Neural progenitor cell (in vitro differentiated cells): ENCODE results near the gene ATP13A3. TPM values are rescaled to one million over a fixed set of nuclear protein-coding genes. Genes with fewer than 3 reads are reported as not detected.

Source experiments
- DNase-seq: peaks from one replicate; pipeline ENCODE4 v3.0.0-alpha.2; 2016; ENCODE audit warnings: low spot score
- H2AFZ ChIP-seq: fragments of 200-600 bp; sonication (generic); replicated peaks from 2 replicates; pipeline ENCODE4 v1.6.1; 2016; ENCODE audit warnings: antibody characterized with exemption
- H3F3A ChIP-seq: fragments of 200-600 bp; sonication (generic); 2 replicates; pipeline ENCODE4 v1.6.1; 2016; ENCODE audit warnings: antibody characterized with exemption, low read depth
- H3K27ac ChIP-seq: fragments of 200-600 bp; sonication (generic); 2 replicates; pipeline ENCODE4 v1.5.1; 2016; ENCODE audit warnings: mild to moderate bottlenecking
- H3K27me3 ChIP-seq: fragments of 200-600 bp; sonication (generic); 2 replicates; pipeline ENCODE4 v1.6.1; 2016; ENCODE audit warnings: mild to moderate bottlenecking, moderate library complexity
- H3K36me3 ChIP-seq: fragments of 200-600 bp; sonication (generic); 2 replicates; pipeline ENCODE4 v1.5.1; 2016
- H3K4me1 ChIP-seq: fragments of 200-600 bp; sonication (generic); 2 replicates; pipeline ENCODE4 v1.6.1; 2016; ENCODE audit warnings: mixed run types
- H3K4me2 ChIP-seq: fragments of 200-600 bp; sonication (generic); 2 replicates; pipeline ENCODE4 v1.6.1; 2016
- H3K4me3 ChIP-seq: fragments of 200-600 bp; sonication (generic); 2 replicates; pipeline ENCODE4 v1.5.1; 2016
- H3K79me2 ChIP-seq: fragments of 200-600 bp; sonication (generic); 2 replicates; pipeline ENCODE4 v1.6.1; 2016; ENCODE audit warnings: low read depth
- H3K9ac ChIP-seq: fragments of 200-600 bp; sonication (generic); 2 replicates; pipeline ENCODE4 v1.6.1; 2016
- H3K9me3 ChIP-seq: fragments of 200-600 bp; sonication (generic); 2 replicates; pipeline ENCODE4 v1.5.1; 2016; ENCODE audit warnings: low read depth
- H4K20me1 ChIP-seq: fragments of 200-600 bp; sonication (generic); 2 replicates; pipeline ENCODE4 v1.6.1; 2016; ENCODE audit warnings: low read depth
- H3K27ac Mint-ChIP-seq: 3 replicates; pipeline ENCODE4 v1.8.0; 2021; ENCODE audit warnings: mixed read lengths
- H3K27me3 Mint-ChIP-seq: 2 replicates; pipeline ENCODE4 v1.8.0; 2022; ENCODE audit warnings: low read depth, mild to moderate bottlenecking, inconsistent platforms, moderate library complexity, mixed read lengths; ENCODE audit not compliant: insufficient read depth
- H3K36me3 Mint-ChIP-seq: 3 replicates; pipeline ENCODE4 v1.8.0; 2021; ENCODE audit warnings: mixed read lengths
- H3K4me1 Mint-ChIP-seq: 3 replicates; pipeline ENCODE4 v1.8.0; 2021; ENCODE audit warnings: mixed read lengths
- H3K4me3 Mint-ChIP-seq: 3 replicates; pipeline ENCODE4 v1.8.0; 2021; ENCODE audit warnings: mild to moderate bottlenecking, moderate library complexity, mixed read lengths
- H3K9me3 Mint-ChIP-seq: 3 replicates; pipeline ENCODE4 v1.8.0; 2020; ENCODE audit warnings: mixed read lengths
- EZH2 ChIP-seq: fragments of 200-600 bp; sonication (generic); IDR thresholded peaks from 2 replicates; pipeline ENCODE4 v1.6.1; 2017; ENCODE audit warnings: antibody characterized with exemption, mild to moderate bottlenecking, moderate library complexity
- EZH2phosphoT487 ChIP-seq: fragments of 200-600 bp; sonication (generic); IDR thresholded peaks from 2 replicates; pipeline ENCODE4 v1.6.1; 2017; ENCODE audit warnings: antibody characterized with exemption
- total RNA-seq: library from RNA; depleted of rRNA; stranded (reverse); fragments of >200 nt; gene quantifications from 2 replicates; pipeline ENCODE4 v1.2.3, GENCODE V29; 2015; ENCODE audit warnings: low replicate concordance
- TF ChIP-seq, protein P1 (sequence below): fragments of 200-600 bp; sonication (generic); IDR thresholded peaks from 2 replicates; pipeline ENCODE4 v1.5.1; 2017; ENCODE audit warnings: antibody characterized with exemption, mild to moderate bottlenecking

ATP13A3 gene
- total RNA-seq, 1 donor from 2014 or later = 105 TPM

DNA sequence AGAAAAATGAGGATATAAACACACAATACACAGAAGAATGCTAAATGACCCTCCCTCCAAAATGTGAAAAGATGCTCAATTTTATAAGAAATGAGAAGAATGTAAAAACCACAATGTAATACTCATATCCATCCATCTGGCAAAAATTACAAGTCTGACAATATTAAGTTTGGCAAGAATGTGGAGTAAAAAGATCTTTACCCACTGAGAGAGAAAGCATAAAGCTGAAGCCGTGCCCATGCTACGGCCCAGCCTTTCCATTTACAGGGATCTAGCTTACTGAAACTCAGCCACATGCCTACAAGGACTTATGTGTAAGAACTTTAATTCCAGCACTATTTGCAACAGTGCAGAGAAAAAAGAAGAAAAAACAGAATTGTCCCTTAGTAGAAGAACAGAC is 42.9 kb downstream of the ATP13A3 start:
- Mint-ChIP-seq H3K4me1 (no peaks in the 10 kb centered on the region), H3K36me3 (peaks cover 8% of the 10 kb centered on the region), H3K4me3 (no peak overlapping the region), H3K27me3 (no peaks in the 10 kb centered on the region), H3K9me3 (no peaks in the 10 kb centered on the region), H3K27ac (no peak overlapping the region)
- Histone ChIP-seq H3K4me2 (no peak overlapping the region), H3K9ac (no peak overlapping the region), H3F3A (peaks cover 8% of the 10 kb centered on the region), H3K27me3 (no peaks in the 10 kb centered on the region), H2AFZ (no peak overlapping the region), H3K9me3 (no peaks in the 10 kb centered on the region), H3K4me3 (no peak overlapping the region), H3K36me3 (peaks cover 41% of the 10 kb centered on the region), H4K20me1 (no peaks in the 10 kb centered on the region), H3K27ac (no peak overlapping the region), H3K4me1 (no peaks in the 10 kb centered on the region), H3K79me2 (no peaks in the 10 kb centered on the region)
- TF ChIP-seq, protein P1, sequence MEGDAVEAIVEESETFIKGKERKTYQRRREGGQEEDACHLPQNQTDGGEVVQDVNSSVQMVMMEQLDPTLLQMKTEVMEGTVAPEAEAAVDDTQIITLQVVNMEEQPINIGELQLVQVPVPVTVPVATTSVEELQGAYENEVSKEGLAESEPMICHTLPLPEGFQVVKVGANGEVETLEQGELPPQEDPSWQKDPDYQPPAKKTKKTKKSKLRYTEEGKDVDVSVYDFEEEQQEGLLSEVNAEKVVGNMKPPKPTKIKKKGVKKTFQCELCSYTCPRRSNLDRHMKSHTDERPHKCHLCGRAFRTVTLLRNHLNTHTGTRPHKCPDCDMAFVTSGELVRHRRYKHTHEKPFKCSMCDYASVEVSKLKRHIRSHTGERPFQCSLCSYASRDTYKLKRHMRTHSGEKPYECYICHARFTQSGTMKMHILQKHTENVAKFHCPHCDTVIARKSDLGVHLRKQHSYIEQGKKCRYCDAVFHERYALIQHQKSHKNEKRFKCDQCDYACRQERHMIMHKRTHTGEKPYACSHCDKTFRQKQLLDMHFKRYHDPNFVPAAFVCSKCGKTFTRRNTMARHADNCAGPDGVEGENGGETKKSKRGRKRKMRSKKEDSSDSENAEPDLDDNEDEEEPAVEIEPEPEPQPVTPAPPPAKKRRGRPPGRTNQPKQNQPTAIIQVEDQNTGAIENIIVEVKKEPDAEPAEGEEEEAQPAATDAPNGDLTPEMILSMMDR = no peak
- TF ChIP-seq EZH2 (no peak), EZH2phosphoT487 (no peak)
- no peak for DNase-seq

DNA sequence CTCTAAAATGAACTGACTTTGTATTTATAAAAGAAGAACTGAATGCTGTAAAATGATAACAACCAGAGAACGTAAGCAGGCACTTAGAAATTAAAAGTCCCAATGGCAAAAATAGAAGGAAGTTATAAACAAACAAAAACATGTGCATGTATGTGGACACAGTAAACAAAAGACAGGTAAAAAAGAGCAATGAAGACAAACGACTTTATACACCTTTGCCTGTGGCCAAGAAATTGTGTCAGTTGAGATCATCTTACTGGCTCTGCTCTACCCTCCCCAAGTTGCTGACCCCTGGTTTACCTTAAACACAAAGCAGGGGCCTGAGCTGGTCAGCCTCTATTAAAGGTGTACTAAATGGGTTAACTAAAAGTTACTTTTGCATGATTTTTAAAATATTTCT is 46.0 kb downstream of the ATP13A3 start:
- no peak for DNase-seq
- Mint-ChIP-seq H3K4me1 (no peaks in the 10 kb centered on the region), H3K27ac (no peak overlapping the region), H3K36me3 (peaks cover 10% of the 10 kb centered on the region), H3K4me3 (no peak overlapping the region), H3K9me3 (no peaks in the 10 kb centered on the region), H3K27me3 (no peaks in the 10 kb centered on the region)
- H3K4me1 ChIP-seq = no peaks in the 10 kb centered on the region
- H2AFZ ChIP-seq = no peak overlapping the region
- no peak for TF ChIP-seq EZH2
- TF ChIP-seq, protein P1 = no peak
- no peak for TF ChIP-seq EZH2phosphoT487
- peaks cover 30% of the 10 kb centered on the region for H3K36me3 ChIP-seq
- H4K20me1 ChIP-seq = no peaks in the 10 kb centered on the region
- H3K79me2 ChIP-seq = no peaks in the 10 kb centered on the region
- no peak overlapping the region for H3K4me3 ChIP-seq
- no peak overlapping the region for H3K9ac ChIP-seq
- H3F3A ChIP-seq = no peaks in the 10 kb centered on the region
- H3K27ac ChIP-seq = no peak overlapping the region
- no peak overlapping the region for H3K4me2 ChIP-seq
- no peaks in the 10 kb centered on the region for H3K9me3 ChIP-seq
- H3K27me3 ChIP-seq = no peaks in the 10 kb centered on the region

DNA sequence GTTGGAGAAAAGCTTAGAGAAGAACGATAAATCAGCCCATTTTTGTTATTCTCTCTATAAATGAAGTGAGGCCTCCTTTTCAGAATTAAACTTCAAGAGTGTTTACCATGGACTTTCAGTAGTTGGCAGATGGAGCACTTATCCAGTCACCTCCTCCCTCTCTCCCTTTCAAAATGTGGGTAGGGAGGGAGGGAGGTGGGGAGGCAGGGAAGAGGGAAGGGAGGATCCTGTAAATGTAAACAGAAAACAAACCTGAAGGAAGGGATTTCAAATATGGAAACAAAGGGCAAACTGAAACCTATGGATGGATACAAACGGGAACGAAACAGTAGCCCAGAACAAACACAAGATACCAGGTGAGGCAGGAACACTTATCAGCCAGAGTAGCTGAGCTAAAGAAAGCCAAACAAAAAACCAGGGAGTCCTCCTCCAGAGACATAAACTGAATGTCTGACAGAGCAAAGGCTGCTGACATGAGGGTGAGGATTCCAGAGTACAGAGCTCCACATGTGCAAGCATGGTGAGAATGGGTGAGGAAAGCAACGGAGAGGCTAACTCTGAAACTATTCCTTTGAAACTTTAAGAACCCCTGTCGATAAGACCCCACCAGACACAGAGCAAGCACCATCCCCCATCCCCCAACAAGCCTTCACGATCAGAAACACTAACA is 46.8 kb downstream of the ATP13A3 start:
- H3K27me3 Mint-ChIP-seq = no peaks in the 10 kb centered on the region
- H3K36me3 ChIP-seq = peaks cover 22% of the 10 kb centered on the region
- no peaks in the 10 kb centered on the region for H3K4me1 ChIP-seq
- H3K36me3 Mint-ChIP-seq = peaks cover 12% of the 10 kb centered on the region
- H2AFZ ChIP-seq = no peak overlapping the region
- no peaks in the 10 kb centered on the region for H4K20me1 ChIP-seq
- H3K27me3 ChIP-seq = no peaks in the 10 kb centered on the region
- H3K9me3 ChIP-seq = no peaks in the 10 kb centered on the region
- no peak overlapping the region for H3K4me3 ChIP-seq
- TF ChIP-seq EZH2phosphoT487 (no peak), EZH2 (no peak)
- TF ChIP-seq, protein P1 = no peak
- no peak for DNase-seq
- no peaks in the 10 kb centered on the region for H3K9me3 Mint-ChIP-seq
- no peak overlapping the region for H3K4me2 ChIP-seq
- no peak overlapping the region for H3K27ac ChIP-seq
- no peaks in the 10 kb centered on the region for H3F3A ChIP-seq
- no peak overlapping the region for H3K27ac Mint-ChIP-seq
- no peaks in the 10 kb centered on the region for H3K79me2 ChIP-seq
- no peak overlapping the region for H3K4me3 Mint-ChIP-seq
- H3K9ac ChIP-seq = no peak overlapping the region
- H3K4me1 Mint-ChIP-seq = no peaks in the 10 kb centered on the region
